KOPT-K1 (cell line): ENCODE measurements around the gene SLC16A3.

Source experiments
- H3K27ac ChIP-seq: fragments of 200-600 bp; sonication (generic); 2 replicates; pipeline ENCODE4 v1.5.1; 2016; ENCODE audit warnings: antibody characterized with exemption, mild to moderate bottlenecking, low read depth, low read length; ENCODE audit not compliant: poor library complexity, severe bottlenecking
- H3K36me3 ChIP-seq: fragments of 200-600 bp; sonication (generic); 2 replicates; pipeline ENCODE4 v1.5.1; 2017; ENCODE audit warnings: antibody characterized with exemption, mild to moderate bottlenecking, low read length, moderate library complexity; ENCODE audit not compliant: insufficient read depth
- H3K9me3 ChIP-seq: fragments of 200-600 bp; sonication (generic); 2 replicates; pipeline ENCODE4 v1.5.1; 2017; ENCODE audit warnings: antibody characterized with exemption, low read length, mild to moderate bottlenecking; ENCODE audit not compliant: insufficient read depth, poor library complexity, severe bottlenecking

Gene SLC16A3

DNA sequence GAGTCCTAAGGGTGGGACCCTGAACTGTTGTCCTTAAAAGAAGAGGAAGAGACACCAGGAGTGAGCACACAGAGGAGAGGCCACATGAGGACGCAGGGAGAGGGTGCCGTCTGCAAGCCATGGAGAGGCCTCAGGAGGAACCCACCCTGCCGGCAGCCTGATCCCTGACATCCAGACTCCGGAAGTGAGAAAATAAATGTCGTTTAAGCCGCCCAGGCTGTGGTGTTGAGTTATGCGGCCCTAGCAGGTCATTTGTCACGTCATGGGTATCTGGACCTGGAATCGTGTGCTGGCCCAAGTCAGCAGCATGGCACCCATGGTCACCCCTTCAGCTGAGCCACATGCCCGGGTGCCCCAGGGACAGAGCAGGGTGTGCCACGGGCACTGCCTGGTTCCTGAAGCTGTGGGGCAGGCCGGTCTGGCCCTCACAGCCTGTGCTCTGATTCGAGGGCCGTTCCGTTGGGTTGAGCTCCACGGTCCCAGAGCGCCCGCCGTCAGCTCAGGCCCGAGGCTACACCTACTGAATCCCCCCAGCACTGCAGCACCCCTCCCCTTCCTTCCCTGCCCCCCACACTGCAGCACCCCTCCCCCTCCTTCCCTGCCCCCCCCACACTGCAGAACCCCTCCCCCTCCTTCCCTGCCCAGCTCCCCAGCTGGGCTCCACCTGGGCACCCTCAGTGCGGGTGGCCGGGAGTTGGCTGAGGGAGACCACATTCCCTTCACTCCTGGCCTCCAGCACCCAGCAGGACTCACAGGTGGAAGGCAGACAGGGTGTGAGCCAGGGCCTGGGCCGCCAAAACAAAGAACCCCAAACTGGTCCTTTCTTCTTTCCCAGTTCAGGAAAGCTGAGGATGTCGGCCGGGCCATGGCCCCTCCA lies 13.5 kb upstream of the SLC16A3 start:
- H3K27ac ChIP-seq, result no peak overlapping the region
- H3K9me3 ChIP-seq, result no peaks in the 10 kb centered on the region
- H3K36me3 ChIP-seq, result no peaks in the 10 kb centered on the region

DNA sequence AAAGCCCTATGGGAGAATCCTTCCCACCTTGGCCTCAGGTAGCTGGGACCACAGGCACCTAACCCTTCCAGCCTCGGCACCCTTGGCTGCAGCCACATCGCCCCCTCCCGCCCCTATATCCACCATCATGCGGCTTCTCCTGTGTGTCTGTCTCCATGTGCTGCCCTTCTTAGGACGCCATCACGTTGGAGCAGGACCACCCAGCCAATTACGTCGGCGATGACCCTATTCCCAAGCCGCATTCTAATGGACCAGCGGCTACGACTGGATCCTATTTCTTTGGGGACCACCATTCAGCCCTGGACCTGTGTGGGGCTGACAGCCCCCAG lies 12.9 kb upstream of the SLC16A3 start:
- Histone ChIP-seq H3K36me3 (no peaks in the 10 kb centered on the region), H3K9me3 (no peaks in the 10 kb centered on the region), H3K27ac (no peak overlapping the region)

DNA sequence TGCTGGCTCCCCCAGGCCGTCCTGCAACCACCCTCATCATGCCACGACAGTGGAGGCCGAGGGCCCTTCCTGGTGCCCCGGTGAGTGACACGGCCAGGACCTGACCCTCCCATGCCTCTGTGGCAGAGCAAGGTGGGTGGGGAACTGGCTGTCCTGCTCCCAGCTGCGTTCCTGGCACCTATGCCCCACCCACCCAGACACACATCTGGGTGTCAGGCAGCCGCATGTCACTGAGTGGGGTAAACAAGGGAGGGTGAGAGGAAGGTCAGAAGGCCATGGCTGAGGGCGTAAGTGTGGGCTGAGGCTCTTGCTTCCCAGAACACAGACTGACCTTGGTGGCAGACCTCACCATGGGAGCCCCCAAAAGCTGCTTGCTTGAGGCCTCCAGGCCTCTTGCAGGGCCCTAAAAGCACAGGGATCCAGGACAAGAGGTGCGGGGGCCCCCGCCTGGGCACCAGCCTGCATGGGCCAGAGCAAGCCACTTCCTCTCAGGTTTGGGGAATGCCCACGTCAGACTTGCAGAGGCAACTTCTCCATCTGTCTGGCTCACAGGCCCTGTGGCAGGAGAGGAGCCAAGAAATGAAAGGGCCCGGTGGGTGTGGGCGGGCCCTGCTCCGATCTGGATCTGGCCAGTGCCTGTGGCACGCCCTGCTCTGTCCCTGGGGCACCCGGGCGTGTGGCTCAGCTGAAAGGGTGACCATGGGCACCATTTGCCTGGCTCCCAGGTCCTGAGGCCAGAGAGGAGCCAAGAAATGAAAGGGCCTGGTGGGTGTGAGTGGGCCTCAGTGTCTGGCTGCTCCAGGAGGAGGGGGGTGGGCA lies 12.3 kb upstream of the SLC16A3 start:
- H3K36me3 ChIP-seq, result no peaks in the 10 kb centered on the region
- no peak overlapping the region for H3K27ac ChIP-seq
- no peaks in the 10 kb centered on the region for H3K9me3 ChIP-seq

DNA sequence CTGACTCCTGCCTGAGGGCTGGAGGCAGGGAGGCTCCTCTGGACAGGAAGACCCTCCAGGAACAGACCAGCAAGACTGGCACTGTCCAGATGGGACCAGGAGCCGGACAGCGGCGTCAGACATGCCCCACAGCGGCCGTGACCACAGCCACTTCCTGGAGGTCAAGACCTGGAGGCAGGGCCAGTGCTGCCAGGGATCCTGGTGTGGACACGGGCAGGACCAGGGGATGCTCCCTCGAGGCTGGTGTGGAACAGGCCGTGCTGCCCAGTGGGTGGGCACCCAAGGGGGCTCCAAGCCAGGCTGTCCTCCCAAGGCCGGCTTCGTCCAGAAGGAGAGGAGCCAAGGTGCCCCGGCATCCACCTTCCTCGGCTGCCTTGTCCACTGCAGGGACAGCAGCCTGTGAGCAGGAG lies 11.7 kb upstream of the SLC16A3 start:
- no peaks in the 10 kb centered on the region for H3K9me3 ChIP-seq
- no peak overlapping the region for H3K27ac ChIP-seq
- H3K36me3 ChIP-seq, result no peaks in the 10 kb centered on the region

DNA sequence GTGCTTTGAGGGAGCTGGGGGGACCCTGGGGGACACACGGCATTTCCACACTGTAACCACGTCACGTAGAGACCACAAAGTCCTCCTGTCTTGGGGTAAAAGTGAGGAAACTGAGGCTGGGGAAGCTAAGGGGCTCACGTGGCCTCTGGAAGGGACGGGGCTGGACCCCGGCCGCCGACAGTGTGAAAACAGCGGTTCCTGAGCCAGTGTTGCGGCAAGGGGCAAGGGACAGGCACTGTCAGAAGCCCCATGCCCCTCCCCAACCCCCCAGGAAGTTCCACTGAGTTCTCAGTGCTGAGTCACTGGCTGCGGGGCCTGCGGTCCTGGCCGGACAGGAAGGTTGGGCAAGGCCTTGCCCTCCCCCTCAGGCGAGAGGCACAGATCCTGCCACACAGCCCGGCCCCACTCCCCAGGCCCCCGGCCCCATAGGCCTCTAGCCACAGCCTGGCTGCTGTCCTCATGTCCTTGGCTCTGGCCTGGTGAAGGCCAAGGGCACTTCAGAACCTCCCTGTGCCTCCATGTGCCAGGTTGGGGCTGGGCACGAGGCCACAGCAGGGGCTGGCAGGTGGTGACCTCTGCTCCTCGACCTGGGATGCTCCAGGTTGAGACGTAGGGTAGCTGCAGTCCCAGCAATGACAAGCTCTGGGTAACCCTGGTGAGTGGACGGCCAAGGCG lies 11.2 kb upstream of the SLC16A3 start:
- Histone ChIP-seq H3K9me3 (no peaks in the 10 kb centered on the region), H3K27ac (no peak overlapping the region), H3K36me3 (no peaks in the 10 kb centered on the region)

DNA sequence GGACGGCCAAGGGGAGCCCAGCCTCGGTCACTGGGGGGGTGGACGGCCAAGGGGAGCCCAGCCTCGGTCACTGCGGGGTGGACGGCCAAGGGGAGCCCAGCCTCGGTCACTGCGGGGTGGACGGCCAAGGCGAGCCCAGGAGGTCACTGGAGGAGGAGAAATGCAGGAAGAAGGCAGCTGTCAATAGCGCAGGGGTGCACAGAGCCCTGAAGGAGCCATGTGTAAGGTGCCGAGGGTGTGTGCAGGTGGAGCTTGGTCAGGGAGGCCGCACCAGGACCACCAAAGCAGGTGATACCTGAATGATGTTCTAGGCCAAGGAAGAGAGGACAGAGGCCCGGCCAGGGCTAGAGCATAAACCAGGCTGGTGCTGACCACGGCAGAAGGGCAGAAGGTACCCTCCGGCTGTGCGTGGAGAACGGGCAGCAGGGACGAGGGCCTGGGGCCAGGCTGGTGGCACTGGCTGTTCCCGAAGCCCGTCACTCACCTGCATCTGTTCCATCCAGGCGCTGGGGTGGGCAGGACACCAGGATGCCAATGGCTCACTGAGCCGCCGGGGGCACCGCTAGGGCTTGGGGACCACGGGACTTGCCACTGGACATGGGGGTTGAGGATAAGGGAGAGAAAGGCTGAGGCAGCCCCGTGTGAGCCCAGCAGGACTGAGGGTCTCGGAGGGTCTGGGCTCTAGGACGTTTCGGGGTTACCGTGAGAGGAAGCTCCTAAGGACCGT lies 10.3 kb upstream of the SLC16A3 start:
- H3K36me3 ChIP-seq, result no peaks in the 10 kb centered on the region
- no peak overlapping the region for H3K27ac ChIP-seq
- no peaks in the 10 kb centered on the region for H3K9me3 ChIP-seq

DNA sequence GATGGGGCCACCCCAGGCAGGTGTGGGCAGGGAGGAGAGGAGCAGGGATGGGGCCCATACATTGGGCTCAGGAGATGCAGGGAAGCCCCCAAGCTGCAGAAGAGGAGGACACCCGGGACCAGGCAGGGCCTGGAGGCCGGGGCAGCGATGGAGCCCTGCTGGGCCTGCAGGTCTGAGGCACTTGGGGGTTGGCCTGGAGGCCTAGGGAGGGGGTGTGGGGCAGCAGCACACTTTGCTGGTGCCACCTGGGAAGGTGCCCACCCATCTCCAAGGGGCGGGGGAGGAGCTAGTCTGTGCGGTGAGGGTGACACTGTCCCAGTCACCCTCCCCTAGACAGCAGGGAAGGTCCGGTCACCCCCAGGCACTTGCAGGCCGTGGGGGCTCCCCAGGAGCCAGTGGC lies 9.8 kb upstream of the SLC16A3 start:
- Histone ChIP-seq H3K36me3 (no peaks in the 10 kb centered on the region), H3K27ac (no peak overlapping the region), H3K9me3 (no peaks in the 10 kb centered on the region)

DNA sequence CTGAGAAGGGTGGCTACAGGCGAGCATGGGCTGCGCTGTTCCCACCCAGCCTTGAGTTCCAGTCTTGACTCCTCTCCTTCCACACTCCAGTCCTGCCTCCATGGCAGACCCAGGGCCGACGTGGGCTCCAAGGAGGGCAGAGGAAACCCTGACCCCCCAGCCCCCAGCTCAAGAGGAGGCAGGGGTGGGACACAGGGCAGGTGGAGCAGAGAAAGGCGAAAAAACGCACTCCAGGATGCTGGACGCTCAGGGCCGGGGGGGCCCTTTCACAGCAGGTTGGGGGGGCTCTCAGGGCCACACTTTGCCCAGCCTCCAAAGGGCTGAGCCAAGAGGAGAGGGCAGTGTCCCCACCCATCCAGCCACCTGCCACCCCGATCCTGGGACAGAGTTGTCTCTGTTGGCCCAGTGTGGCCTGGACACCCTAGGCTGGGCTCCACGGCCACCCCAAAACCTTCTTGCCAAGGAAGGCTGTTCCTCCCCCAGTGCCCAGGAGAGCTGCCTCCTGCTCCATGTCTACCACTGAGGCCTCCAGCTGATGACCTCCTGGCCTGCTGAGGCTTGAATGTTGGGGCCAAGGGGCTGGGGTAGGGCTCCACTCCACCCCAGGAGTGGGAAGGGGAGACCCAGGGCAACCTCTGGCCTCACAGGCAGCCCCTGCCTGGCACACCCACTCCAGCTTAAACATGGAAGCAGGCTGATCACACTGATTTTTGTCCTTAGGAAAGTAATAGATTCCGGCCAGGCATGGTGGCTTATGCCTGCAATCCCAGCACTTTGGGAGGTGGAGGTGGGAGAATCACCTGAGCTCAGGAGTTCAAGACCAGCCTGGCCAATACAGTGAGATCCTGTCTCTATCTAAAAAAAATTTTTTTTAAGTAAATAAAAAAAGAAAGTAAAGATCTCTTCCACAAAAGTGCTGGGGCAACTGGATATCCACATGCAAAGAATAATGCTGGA lies 8.8 kb upstream of the SLC16A3 start:
- no peaks in the 10 kb centered on the region for H3K9me3 ChIP-seq
- no peak overlapping the region for H3K27ac ChIP-seq
- H3K36me3 ChIP-seq, result no peaks in the 10 kb centered on the region

DNA sequence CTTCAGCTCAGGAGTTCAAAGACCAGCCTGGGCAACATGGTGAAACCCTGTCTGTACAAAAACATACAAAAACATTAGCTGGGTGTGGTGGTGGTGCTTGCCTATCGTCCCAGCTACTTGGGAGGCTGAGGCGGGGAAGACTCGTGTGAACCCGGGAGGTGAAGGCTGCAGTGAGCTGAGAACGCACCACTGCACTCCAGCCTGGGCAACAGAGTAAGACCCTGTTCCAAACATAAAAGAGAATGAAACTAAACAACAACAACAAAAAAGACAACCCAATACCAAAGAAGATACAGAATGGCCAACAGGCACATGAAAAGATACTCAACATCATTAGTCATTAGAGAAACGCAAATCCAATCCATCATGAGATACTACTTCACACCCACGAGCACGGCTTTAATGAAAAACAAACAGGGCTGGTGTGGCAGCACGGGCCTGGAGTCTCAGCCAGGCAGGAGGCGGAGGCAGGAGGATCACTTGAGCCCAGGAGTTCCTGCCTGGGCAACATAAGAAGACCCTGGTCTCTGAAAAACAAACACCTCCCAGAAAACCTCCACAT lies 7.4 kb upstream of the SLC16A3 start:
- Histone ChIP-seq H3K9me3 (no peaks in the 10 kb centered on the region), H3K27ac (no peak overlapping the region), H3K36me3 (no peaks in the 10 kb centered on the region)

DNA sequence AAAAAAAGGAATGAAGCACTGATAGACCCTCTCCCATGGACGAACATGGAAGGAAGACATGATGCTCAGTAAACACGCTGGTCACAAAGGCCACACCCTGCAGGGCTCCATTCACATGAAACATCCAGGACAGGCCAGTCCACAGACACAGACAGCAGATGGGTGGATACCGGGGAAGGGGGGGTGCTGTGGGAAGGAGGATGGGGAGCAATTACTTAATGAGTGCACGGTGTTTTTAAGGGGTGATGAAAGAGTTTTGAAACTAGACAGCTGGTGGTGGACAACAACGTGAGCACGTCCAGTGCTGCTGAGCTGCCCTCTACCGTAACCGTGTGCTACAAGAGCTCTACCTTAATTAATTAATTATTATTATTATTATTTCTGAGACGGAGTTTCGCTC lies 6.0 kb upstream of the SLC16A3 start:
- Histone ChIP-seq H3K36me3 (no peaks in the 10 kb centered on the region), H3K9me3 (no peaks in the 10 kb centered on the region), H3K27ac (no peak overlapping the region)

DNA sequence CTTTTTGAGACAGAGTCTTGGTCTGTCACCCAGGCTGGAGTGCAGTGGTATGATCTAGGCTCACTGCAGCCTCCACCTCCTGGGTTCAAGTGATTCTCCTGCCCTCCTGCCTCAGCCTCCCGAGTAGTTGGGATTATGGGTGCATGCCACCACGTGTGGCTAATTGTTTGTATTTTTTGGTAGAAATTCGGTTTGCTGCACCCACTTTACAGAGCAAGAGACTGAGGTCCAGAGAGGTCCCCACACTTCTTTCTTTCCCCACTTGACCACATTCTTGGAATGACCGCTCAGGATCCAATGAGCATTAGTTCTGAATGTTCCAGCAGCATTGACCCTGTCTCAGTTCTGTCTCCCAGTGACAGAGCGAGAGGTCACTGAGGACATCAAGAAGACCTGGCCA lies 5.3 kb upstream of the SLC16A3 start:
- Histone ChIP-seq H3K27ac (no peak overlapping the region), H3K9me3 (no peaks in the 10 kb centered on the region), H3K36me3 (no peaks in the 10 kb centered on the region)

DNA sequence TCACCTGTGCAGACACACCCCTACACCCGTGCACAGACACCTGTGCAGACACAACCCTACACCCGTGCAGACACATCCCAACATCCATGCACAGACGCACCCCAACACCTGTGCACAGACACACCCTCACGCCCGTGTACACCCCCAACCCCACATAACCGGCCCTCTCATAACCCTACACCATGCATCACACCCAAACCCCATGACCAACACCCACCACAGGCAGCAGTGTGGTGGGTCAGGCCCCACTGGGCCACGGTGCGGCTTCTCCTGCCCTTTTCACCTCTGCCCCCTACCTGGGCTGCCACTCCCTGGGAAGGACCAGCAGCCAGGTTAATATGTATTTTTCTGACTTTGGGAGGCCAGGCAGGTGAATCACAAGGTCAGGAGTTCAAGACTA lies 4.2 kb upstream of the SLC16A3 start:
- no peak overlapping the region for H3K27ac ChIP-seq
- no peaks in the 10 kb centered on the region for H3K9me3 ChIP-seq
- no peaks in the 10 kb centered on the region for H3K36me3 ChIP-seq

DNA sequence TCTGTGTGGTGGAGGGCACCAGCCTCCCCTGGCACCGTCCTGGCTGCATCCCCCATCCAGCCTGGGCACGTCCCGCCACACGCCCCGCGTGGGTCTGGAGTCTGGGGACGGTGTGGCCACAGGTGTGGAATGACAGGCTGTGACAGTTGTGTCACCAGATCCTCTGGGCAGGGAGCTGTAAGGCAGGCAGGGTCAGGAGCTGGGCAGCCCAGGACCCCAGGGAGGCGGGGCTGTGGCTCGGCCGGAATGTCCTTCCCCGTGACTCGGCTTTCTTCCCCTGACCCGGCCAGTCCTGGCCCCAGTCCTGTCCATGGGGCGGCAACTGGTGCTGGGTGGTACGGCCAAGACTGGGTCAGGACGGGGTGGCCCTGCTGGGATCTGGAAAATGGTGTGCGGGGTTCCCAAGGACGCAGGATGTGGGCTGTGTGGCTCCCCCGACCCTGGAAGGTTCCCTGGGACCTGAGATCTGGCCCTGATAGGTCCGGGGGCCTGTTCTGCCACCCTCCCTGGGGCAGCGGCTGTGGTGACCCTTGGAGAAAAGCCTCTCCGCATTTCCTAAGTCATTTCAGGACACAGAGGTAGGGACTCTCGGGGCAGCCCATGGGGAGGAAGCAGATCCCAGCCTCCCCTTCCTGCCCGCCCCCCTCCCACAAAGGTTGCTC lies 3.3 kb upstream of the SLC16A3 start:
- H3K9me3 ChIP-seq, result no peaks in the 10 kb centered on the region
- H3K27ac ChIP-seq, result no peak overlapping the region
- no peaks in the 10 kb centered on the region for H3K36me3 ChIP-seq
